Right atrium auricular region (tissue), 2 donors: ENCODE data around the gene NAALADL2. TPM values are rescaled to one million over a fixed set of nuclear protein-coding genes. Genes with fewer than 3 reads are reported as not detected.

Experiments used
- DNase-seq: peaks from one replicate; pipeline ENCODE4 v3.0.0-alpha.2; 2019; ENCODE audit warnings: low spot score
- H3K27ac ChIP-seq, 2 donors: fragments of 200-600 bp; sonication (generic); 1 replicate in 1 of 2; 2 replicates in 1 of 2; pipeline ENCODE4 v1.5.1; 2016 to 2019
- H3K27me3 ChIP-seq, 2 donors: fragments of 200-600 bp; sonication (generic); one replicate each; pipeline versions ENCODE4 v1.5.1 to v1.6.0; 2017 to 2019
- H3K36me3 ChIP-seq: fragments of 200-600 bp; sonication (generic); one replicate; pipeline ENCODE4 v1.5.1; 2016
- H3K4me1 ChIP-seq, 2 donors: fragments of 200-600 bp; sonication (generic); one replicate each; pipeline versions ENCODE4 v1.5.1 to v1.6.0; 2017 to 2019
- H3K4me3 ChIP-seq, 2 donors: fragments of 200-600 bp; sonication (generic); 1 replicate in 1 of 2; 2 replicates in 1 of 2; pipeline ENCODE4 v1.5.1; 2017 to 2019; ENCODE audit warnings: mild to moderate bottlenecking in 1 of 2, moderate library complexity in 1 of 2
- H3K9me3 ChIP-seq, 2 donors: fragments of 200-600 bp; sonication (generic); one replicate each; pipeline ENCODE4 v1.5.1; 2019
- CTCF ChIP-seq, 2 donors: fragments of 200-600 bp; sonication (generic); IDR thresholded peaks; one replicate each; pipeline ENCODE4 v1.5.1; 2019; ENCODE audit warnings: antibody characterized with exemption in 2 of 2
- total RNA-seq, 2 donors: library from RNA; depleted of rRNA; stranded (reverse); fragments of >200 nt; gene quantifications; one replicate each; pipeline ENCODE4 v1.1.0, GENCODE V29; 2016

The NAALADL2 gene
- total RNA-seq, 2 donors from 2014 or later: 2.5 to 3.2 TPM

GRCh38 chr3:175672119-175672689 is 813.1 kb downstream of the NAALADL2 start:
- no peaks in the 10 kb centered on the region for H3K27me3 ChIP-seq
- no peak for TF ChIP-seq CTCF (IDR thresholded peaks at IDR 0.05)
- H3K27ac ChIP-seq: no peak overlapping the region
- no peak for DNase-seq
- H3K9me3 ChIP-seq: no peaks in the 10 kb centered on the region
- H3K4me3 ChIP-seq: peak overlapping the region; percentile 15 to 36
- no peaks in the 10 kb centered on the region for H3K4me1 ChIP-seq
- H3K36me3 ChIP-seq: no peaks in the 10 kb centered on the region

- no peak for TF ChIP-seq CTCF (IDR thresholded peaks at IDR 0.05)
- Histone ChIP-seq H3K4me1 (no peaks in the 10 kb centered on the region), H3K4me3 (no peak overlapping the region), H3K27ac (no peak overlapping the region), H3K9me3 (peaks cover 0 to 16% of the 10 kb centered on the region in 2 donors), H3K36me3 (no peaks in the 10 kb centered on the region), H3K27me3 (no peaks in the 10 kb centered on the region)
- DNase-seq: no peak
These were observed 820.4 kb downstream of the NAALADL2 start for GRCh38 chr3:175679568-175679967.

GRCh38 chr3:175692256-175692655 is 833.1 kb downstream of the NAALADL2 start:
- no peak for TF ChIP-seq CTCF (IDR thresholded peaks at IDR 0.05)
- Histone ChIP-seq H3K27ac (no peak overlapping the region), H3K27me3 (no peaks in the 10 kb centered on the region), H3K36me3 (no peaks in the 10 kb centered on the region), H3K4me3 (no peak overlapping the region), H3K4me1 (no peaks in the 10 kb centered on the region), H3K9me3 (no peaks in the 10 kb centered on the region)
- no peak for DNase-seq

GRCh38 chr3:175695251-175695650 is 836.1 kb downstream of the NAALADL2 start:
- no peak for TF ChIP-seq CTCF (IDR thresholded peaks at IDR 0.05)
- no peaks in the 10 kb centered on the region for H3K36me3 ChIP-seq
- no peak for DNase-seq
- H3K27me3 ChIP-seq: no peaks in the 10 kb centered on the region
- H3K4me1 ChIP-seq: no peaks in the 10 kb centered on the region
- H3K9me3 ChIP-seq: no peaks in the 10 kb centered on the region
- no peak overlapping the region for H3K4me3 ChIP-seq
- no peak overlapping the region for H3K27ac ChIP-seq

- DNase-seq: no peak
- no peak overlapping the region for H3K4me3 ChIP-seq
- no peaks in the 10 kb centered on the region for H3K36me3 ChIP-seq
- no peaks in the 10 kb centered on the region for H3K27me3 ChIP-seq
- no peak overlapping the region for H3K27ac ChIP-seq
- TF ChIP-seq CTCF (IDR thresholded peaks at IDR 0.05): no peak
- no peaks in the 10 kb centered on the region for H3K4me1 ChIP-seq
- no peaks in the 10 kb centered on the region for H3K9me3 ChIP-seq
These were observed 843.8 kb downstream of the NAALADL2 start for GRCh38 chr3:175702956-175703355.
